ENCODE results near the gene FECH. TPM values are rescaled to one million over a fixed set of nuclear protein-coding genes. Genes with fewer than 3 reads are reported as not detected.

The FECH gene
- total and polyA plus RNA-seq, 9 of the 15 experiments (the other 6 are each of a cell fraction or from before 2014, with no cell fraction given): 19.8 to 170 (median 56.8) TPM

GRCh38 chr18:57583297-57583835, 3.1 kb downstream of the FECH start (continued):
- TF ChIP-seq ZNF398 (CRISPR knock-in tag; IDR thresholded peaks at IDR 0.05): no peak
- peak; percentile 96 for TF ChIP-seq DPF2 (IDR thresholded peaks at IDR 0.05)
- TF ChIP-seq ZNF695 (CRISPR knock-in tag; IDR thresholded peaks at IDR 0.05): no peak
- TF ChIP-seq TGIF2 (CRISPR knock-in tag; IDR thresholded peaks at IDR 0.05): no peak
- 0 out of 2 replicates have a peak, but pooled peaks have one; percentile 47 for TF ChIP-seq DMBX1 (CRISPR knock-in tag; IDR thresholded peaks at IDR 0.05; ENCODE audit: borderline replicate concordance)
- no peak for TF ChIP-seq RFX5 (IDR thresholded peaks at IDR 0.05; ENCODE audit: low read depth, low read length)
- TF ChIP-seq ZNF311 (CRISPR knock-in tag; IDR thresholded peaks at IDR 0.05): no peak
- no peak for TF ChIP-seq HMBOX1 (IDR thresholded peaks at IDR 0.05)
- no peak for TF ChIP-seq CBX5 (IDR thresholded peaks at IDR 0.05; ENCODE audit: borderline replicate concordance, low read depth)
- TF ChIP-seq PHTF2 (CRISPR knock-in tag; IDR thresholded peaks at IDR 0.05): no peak
- TF ChIP-seq ARNT (IDR thresholded peaks at IDR 0.05): peak in 1 of 2 experiments; percentile 54; a peak in 1 of 4 replicates
- no peak for TF ChIP-seq ZBTB12 (CRISPR knock-in tag; IDR thresholded peaks at IDR 0.05)
- TF ChIP-seq JUNB (CRISPR knock-in tag; conservative IDR thresholded peaks at IDR 0.05): no peak
- no peak for TF ChIP-seq ZNF655 (CRISPR knock-in tag; IDR thresholded peaks at IDR 0.05)
- peak; percentile 64; the same call in 1 of the 2 replicates for TF ChIP-seq TARDBP (IDR thresholded peaks at IDR 0.05)
- no peak for TF ChIP-seq ZNF124 (CRISPR knock-in tag; IDR thresholded peaks at IDR 0.05)
- peak; percentile 83 for TF ChIP-seq FOXM1 (IDR thresholded peaks at IDR 0.05; ENCODE audit: low read depth)
- no peak for TF ChIP-seq FOXM1 (CRISPR knock-in tag; IDR thresholded peaks at IDR 0.05; ENCODE audit: low read depth)
- TF ChIP-seq, protein P1, sequence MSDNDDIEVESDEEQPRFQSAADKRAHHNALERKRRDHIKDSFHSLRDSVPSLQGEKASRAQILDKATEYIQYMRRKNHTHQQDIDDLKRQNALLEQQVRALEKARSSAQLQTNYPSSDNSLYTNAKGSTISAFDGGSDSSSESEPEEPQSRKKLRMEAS (CRISPR knock-in tag; IDR thresholded peaks at IDR 0.05): peak; percentile 50; the same call in 1 of the 2 replicates
- TF ChIP-seq, protein P2, sequence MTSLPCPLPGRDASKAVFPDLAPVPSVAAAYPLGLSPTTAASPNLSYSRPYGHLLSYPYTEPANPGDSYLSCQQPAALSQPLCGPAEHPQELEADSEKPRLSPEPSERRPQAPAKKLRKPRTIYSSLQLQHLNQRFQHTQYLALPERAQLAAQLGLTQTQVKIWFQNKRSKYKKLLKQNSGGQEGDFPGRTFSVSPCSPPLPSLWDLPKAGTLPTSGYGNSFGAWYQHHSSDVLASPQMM (CRISPR knock-in tag; IDR thresholded peaks at IDR 0.05): no peak
- no peak for TF ChIP-seq NR3C1 (CRISPR knock-in tag; IDR thresholded peaks at IDR 0.05)
- TF ChIP-seq, protein P3, sequence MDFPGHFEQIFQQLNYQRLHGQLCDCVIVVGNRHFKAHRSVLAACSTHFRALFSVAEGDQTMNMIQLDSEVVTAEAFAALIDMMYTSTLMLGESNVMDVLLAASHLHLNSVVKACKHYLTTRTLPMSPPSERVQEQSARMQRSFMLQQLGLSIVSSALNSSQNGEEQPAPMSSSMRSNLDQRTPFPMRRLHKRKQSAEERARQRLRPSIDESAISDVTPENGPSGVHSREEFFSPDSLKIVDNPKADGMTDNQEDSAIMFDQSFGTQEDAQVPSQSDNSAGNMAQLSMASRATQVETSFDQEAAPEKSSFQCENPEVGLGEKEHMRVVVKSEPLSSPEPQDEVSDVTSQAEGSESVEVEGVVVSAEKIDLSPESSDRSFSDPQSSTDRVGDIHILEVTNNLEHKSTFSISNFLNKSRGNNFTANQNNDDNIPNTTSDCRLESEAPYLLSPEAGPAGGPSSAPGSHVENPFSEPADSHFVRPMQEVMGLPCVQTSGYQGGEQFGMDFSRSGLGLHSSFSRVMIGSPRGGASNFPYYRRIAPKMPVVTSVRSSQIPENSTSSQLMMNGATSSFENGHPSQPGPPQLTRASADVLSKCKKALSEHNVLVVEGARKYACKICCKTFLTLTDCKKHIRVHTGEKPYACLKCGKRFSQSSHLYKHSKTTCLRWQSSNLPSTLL (IDR thresholded peaks at IDR 0.05): no peak
- TF ChIP-seq WHSC1 (IDR thresholded peaks at IDR 0.05; ENCODE audit: low read length): no peak
